Islet precursor cell (in vitro differentiated cells): ENCODE results near the gene GAPDH.
"Not testable (repeated sequence)": the region's sequence is repeated elsewhere in the genome, so short reads cannot be mapped to it uniquely, and the experiment has no call there.

Experiments used
- DNase-seq: peaks from one replicate; pipeline ENCODE4 v3.0.0-alpha.2; 2018

Gene GAPDH

DNA sequence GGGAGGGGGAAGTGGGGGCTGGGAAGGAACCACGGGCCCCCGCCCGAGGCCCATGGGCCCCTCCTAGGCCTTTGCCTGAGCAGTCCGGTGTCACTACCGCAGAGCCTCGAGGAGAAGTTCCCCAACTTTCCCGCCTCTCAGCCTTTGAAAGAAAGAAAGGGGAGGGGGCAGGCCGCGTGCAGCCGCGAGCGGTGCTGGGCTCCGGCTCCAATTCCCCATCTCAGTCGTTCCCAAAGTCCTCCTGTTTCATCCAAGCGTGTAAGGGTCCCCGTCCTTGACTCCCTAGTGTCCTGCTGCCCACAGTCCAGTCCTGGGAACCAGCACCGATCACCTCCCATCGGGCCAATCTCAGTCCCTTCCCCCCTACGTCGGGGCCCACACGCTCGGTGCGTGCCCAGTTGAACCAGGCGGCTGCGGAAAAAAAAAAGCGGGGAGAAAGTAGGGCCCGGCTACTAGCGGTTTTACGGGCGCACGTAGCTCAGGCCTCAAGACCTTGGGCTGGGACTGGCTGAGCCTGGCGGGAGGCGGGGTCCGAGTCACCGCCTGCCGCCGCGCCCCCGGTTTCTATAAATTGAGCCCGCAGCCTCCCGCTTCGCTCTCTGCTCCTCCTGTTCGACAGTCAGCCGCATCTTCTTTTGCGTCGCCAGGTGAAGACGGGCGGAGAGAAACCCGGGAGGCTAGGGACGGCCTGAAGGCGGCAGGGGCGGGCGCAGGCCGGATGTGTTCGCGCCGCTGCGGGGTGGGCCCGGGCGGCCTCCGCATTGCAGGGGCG lies at the start of gene GAPDH:
Gene GAPDH, plus strand, starts transcription at position 595 of the 772 bp plus-strand sequence. CDS start 316 bp downstream, outside the sequence.
- DNase-seq: peak; percentile 98

- DNase-seq: no peak
Measured at GRCh38 chr12:6488240-6488639, 46.1 kb upstream of the GAPDH start.

GRCh38 chr12:6489449-6489848 lies 44.9 kb upstream of the GAPDH start:
- DNase-seq: no peak

DNA sequence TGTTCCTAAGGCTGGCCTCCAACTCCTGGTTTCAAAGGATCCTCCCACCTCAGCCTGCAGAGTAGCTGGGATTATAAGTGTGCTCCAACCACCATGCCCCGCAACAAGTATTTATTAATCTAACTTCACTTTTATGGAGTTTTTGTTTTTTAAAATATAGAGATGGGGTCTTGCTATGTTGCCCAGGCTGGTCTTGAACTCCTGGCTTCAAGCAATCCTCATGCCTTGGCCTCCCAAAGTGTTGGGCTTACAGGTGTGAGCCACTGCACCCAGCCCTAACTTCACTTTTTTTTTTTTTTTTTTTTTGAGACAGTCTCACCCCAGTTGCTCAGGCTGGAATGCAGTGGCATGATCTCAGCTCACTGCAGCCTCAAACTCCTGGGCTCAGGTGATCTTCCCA lies 43.6 kb upstream of the GAPDH start:
- DNase-seq: not testable (repeated sequence)

- DNase-seq: peak; percentile 99
Measured at GRCh38 chr12:6492838-6493496, 41.4 kb upstream of the GAPDH start, which contains the start of gene MRPL51. TSS of gene MRPL51 (minus strand) at chr12:6493262. CDS start at chr12:6493136, 126 bp downstream.

DNA sequence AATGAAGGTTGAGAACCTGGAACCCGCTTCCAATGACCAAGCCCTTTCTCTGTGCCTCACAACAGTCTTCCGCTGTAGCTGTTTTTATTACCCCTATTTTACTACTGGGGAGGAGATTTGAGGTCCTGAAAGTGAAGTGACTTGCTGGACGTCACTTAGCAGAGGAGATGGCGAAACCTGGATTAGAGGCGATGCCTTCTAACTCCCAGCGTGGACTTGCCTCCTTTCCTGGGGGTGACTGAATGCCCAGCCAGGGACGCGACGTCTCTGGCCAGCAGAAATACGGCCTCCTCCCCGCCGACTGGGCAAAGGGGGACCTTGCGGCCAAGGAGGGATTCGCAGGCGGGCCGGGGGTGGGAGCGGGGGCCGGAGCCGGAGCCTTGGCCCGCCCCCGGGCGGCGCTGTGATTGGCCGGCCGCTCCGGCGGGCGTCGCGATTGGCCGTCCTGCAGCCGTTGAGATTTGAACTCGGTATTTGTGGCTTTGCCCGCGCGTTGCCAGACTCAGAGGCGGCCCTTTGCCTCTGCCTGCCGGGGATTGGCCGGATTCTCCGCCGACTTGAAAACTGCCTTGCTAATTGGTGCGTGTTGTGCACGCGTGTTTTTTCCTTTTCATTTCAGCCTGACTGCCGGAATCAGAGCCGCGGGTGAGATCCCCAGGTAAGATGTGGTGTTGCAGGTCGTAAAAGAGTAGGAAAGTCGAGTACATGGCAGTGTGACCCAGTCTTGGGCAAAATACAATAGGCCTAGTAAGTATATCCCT lies 40.6 kb upstream of the GAPDH start, which contains the start of gene NCAPD2:
Gene NCAPD2, plus strand, starts transcription at position 606 of the 761 bp plus-strand sequence. CDS start 997 bp downstream, outside the sequence.
- peak; percentile 100 for DNase-seq

- DNase-seq: no peak
Measured at GRCh38 chr12:6494258-6494743, 40.0 kb upstream of the GAPDH start.

DNA sequence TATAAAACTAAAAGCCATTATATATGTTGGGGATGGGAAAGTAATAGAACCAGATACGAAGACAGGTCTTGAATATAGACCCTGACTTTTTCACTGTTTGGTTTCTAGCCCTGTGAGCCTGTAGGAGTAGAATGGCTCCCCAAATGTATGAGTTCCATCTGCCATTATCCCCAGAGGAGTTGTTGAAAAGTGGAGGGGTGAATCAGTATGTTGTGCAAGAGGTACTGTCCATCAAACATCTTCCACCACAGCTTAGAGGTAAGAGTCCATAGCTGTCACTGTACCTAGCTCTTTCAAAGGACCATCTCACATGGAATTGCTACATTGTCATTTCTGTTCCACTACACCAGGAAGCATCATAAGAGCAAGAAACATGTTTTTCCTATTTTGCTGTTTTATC lies 39.3 kb upstream of the GAPDH start:
- no peak for DNase-seq

- not testable (repeated sequence) for DNase-seq
Measured at GRCh38 chr12:6497291-6497690, 37.0 kb upstream of the GAPDH start.

GRCh38 chr12:6500466-6500865 lies 33.9 kb upstream of the GAPDH start:
- no peak for DNase-seq

- DNase-seq: peak; percentile 61
Measured at GRCh38 chr12:6507102-6507998, 27.0 kb upstream of the GAPDH start.

DNA sequence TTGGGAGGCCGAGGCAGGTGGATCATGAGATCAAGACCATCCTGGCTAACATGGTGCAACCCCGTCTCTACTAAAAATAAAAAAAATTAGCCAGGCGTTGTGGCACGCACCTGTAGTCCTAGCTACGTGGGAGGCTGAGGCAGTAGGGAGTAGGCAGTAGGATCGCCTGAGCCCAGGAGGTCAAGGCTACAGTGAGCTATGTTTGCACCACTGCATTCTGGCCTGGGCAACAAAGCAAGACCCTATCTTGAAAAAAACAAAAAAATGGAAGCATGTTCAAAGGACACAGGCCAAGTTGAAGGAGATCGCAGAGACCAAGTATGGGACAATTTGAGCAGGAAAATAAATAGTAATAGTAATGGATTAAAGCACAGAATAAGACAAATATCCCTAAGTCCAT lies 26.2 kb upstream of the GAPDH start:
- DNase-seq: no peak

GRCh38 chr12:6520186-6520585 lies 14.1 kb upstream of the GAPDH start:
- no peak for DNase-seq

- DNase-seq: no peak
Measured at GRCh38 chr12:6522193-6522592, 12.1 kb upstream of the GAPDH start.

DNA sequence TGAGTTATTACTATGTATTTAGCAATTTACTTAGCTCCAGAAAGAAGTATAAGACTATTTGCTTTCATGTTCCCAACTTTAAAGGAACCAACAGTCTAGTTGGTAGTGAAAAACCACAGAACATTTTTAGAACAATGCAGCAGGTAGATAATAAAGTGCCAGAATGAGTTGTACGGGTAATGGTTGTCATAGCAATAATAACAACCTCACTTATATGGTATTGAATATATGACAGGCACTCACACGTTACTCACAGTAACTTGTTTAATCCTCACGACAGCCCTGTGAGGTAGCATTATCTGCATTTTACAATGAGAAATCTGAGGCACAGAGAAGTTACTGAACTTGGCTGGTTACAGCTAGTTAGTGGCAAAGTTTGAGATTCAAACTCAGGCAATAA lies 10.6 kb upstream of the GAPDH start:
- no peak for DNase-seq

DNA sequence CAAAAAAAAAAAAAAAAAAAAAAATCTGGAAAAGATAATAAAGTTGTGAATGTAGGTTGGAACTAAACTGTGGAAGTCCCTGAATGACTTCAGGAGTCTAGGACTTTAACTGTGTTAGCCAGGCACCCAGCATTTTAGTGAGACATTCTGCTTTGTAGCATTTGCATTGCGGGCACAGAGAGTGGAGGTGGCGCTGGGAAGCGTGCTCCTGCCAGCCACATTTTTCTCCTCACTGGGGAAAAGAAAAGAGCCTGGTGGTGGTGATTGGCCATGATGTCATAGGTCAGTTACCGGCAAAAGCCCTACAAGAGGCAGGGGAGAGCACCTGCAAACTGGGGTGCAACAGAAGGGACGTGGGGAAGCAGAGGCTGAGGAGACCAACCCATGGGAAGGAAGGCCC lies 9.7 kb upstream of the GAPDH start:
- no peak for DNase-seq

DNA sequence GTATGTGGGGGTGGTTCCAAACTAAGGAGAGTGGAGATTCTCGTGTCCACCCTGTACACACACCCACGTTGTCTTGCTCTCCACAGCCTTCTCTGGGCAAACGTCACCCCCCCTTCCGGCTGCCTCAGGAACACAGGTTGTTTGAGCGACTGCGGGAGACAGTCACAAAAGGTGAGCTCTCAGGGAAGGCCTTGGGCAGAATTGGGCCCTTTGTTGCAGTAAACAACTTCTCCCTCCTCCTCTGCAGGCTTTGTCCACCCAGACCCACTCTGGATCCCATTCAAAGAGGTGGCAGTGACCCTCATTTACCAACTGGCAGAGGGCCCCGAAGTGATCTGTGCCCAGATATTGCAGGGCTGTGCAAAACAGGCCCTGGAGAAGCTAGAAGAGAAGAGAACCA lies 8.1 kb upstream of the GAPDH start:
- DNase-seq: no peak

- DNase-seq: no peak
Measured at GRCh38 chr12:6526766-6527525, 7.4 kb upstream of the GAPDH start.

GRCh38 chr12:6527711-6528110 lies 6.6 kb upstream of the GAPDH start:
- no peak for DNase-seq

- DNase-seq: peak; percentile 94
Measured at GRCh38 chr12:6528539-6529235, 5.6 kb upstream of the GAPDH start.

DNA sequence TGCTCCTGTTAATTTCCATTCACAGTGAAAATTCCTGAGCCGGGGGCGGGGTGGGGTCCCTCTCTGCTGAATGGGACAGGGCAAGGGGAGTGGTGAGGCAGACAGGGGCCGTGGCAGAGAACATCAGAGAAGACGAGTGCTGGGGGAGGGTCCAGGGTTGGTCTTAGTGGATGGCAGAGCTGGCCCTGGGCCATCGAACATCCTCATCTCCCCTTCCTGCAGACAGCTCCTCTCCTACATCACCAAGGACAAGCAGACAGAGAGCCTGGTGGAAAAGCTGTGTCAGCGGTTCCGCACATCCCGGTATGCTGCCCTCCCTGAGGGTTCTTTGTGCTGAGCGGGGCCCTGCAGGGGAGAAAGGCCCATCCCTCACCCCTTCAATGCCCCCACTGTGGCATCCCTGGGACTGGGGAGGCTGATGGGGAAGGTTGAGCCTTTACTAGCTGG lies 5.0 kb upstream of the GAPDH start:
- DNase-seq: peak; percentile 87
